IMR-90 (cell line): ENCODE data around the gene MFNG. TPM values are rescaled to one million over a fixed set of nuclear protein-coding genes. Genes with fewer than 3 reads are reported as not detected.
A peak's percentile ranks its signal among the peaks of the same experiment; 100 is the strongest.

ENCODE experiments used
- ATAC-seq: fragments of 200-7000 bp; cut with Tn5 transposase; 2 replicates; pipeline ENCODE4 v1.9.1; 2020; ENCODE audit warnings: low read depth, mild to moderate bottlenecking, moderate library complexity
- BruUV-seq: library from RNA; stranded (reverse); fragments of 400-500 nt; replicated peaks from 2 replicates; lab custom pipeline; 2021; lab: Mats Ljungman, UMichigan
- CTCF ChIA-PET: fragments of 300-600 bp; formaldehyde crosslinking; extraction: SDS; loops from one replicate; lab custom pipeline; 2021; ENCODE audit warnings: antibody characterized with exemption; lab: Yijun Ruan, JAX
- POLR2A ChIA-PET: fragments of 300-600 bp; sonication (Branson Sonifier 250); formaldehyde crosslinking; loops from one replicate; lab custom pipeline; 2022; ENCODE audit warnings: antibody characterized with exemption; ENCODE audit not compliant: unreplicated experiment; lab: Charles Lee
- DNase-seq: peaks from one replicate; pipeline ENCODE4 v3.0.0; 2013
- H2AFZ ChIP-seq: replicated peaks from 2 replicates; pipeline ENCODE3; 2013; ENCODE audit warnings: low read length, mild to moderate bottlenecking; ENCODE audit not compliant: poor library complexity
- H2AK5ac ChIP-seq: 2 replicates; pipeline ENCODE4 v1.6.1; 2013; ENCODE audit warnings: low read depth, low read length, inconsistent platforms
- H2AK9ac ChIP-seq: replicated peaks from 2 replicates; pipeline ENCODE3; 2013; ENCODE audit warnings: mild to moderate bottlenecking, low read depth, low read length, moderate library complexity; ENCODE audit not compliant: poor library complexity
- H2BK120ac ChIP-seq: 2 replicates; pipeline ENCODE4 v1.6.1; 2013; ENCODE audit warnings: low read depth, low read length, inconsistent platforms
- H2BK15ac ChIP-seq: 3 replicates; pipeline ENCODE4 v1.6.1; 2013; ENCODE audit warnings: low read depth, low read length, inconsistent platforms
- H2BK20ac ChIP-seq: 2 replicates; pipeline ENCODE4 v1.6.1; 2013; ENCODE audit warnings: low read depth, mild to moderate bottlenecking, inconsistent platforms, low read length, moderate library complexity
- H2BK5ac ChIP-seq: 2 replicates; pipeline ENCODE4 v1.6.1; 2013; ENCODE audit warnings: mild to moderate bottlenecking, low read depth, low read length, inconsistent platforms; ENCODE audit not compliant: poor library complexity, severe bottlenecking
- H3K14ac ChIP-seq: replicated peaks from 2 replicates; pipeline ENCODE4 v1.6.1; 2013; ENCODE audit warnings: low read depth, low read length, inconsistent platforms
- H3K18ac ChIP-seq: 2 replicates; pipeline ENCODE4 v1.6.1; 2013; ENCODE audit warnings: low read depth, low read length, control low read depth
- H3K23ac ChIP-seq: 2 replicates; pipeline ENCODE4 v1.6.1; 2013; ENCODE audit warnings: low read depth, low read length, inconsistent platforms
- H3K27ac ChIP-seq: 2 replicates; pipeline ENCODE4 v1.5.1; 2013; ENCODE audit warnings: mild to moderate bottlenecking, control low read depth, low read length; ENCODE audit not compliant: insufficient read depth
- H3K27me3 ChIP-seq: 2 replicates; pipeline ENCODE4 v1.6.1; 2013; ENCODE audit warnings: low read length; ENCODE audit not compliant: control insufficient read depth, insufficient read depth
- H3K36me3 ChIP-seq: 2 replicates; pipeline ENCODE4 v1.6.1; 2013; ENCODE audit warnings: low read length, mixed read lengths; ENCODE audit not compliant: control insufficient read depth, insufficient read depth
- H3K4ac ChIP-seq: 2 replicates; pipeline ENCODE4 v1.6.1; 2013; ENCODE audit warnings: low read depth, low read length, inconsistent platforms
- H3K4me1 ChIP-seq: 2 replicates; pipeline ENCODE4 v1.6.1; 2013; ENCODE audit warnings: low read length, mixed read lengths; ENCODE audit not compliant: control insufficient read depth, insufficient read depth
- H3K4me2 ChIP-seq: 2 replicates; pipeline ENCODE4 v1.6.1; 2013; ENCODE audit warnings: low read depth, mild to moderate bottlenecking, control low read depth, low read length, moderate library complexity
- H3K4me3 ChIP-seq: 2 replicates; pipeline ENCODE4 v1.5.1; 2013; ENCODE audit warnings: low read depth, mild to moderate bottlenecking, control low read depth, low read length, moderate library complexity; ENCODE audit not compliant: insufficient read depth
- H3K56ac ChIP-seq: 2 replicates; pipeline ENCODE4 v1.6.1; 2013; ENCODE audit warnings: low read length, inconsistent platforms; ENCODE audit not compliant: insufficient read depth; ENCODE audit errors: extremely low read depth
- H3K79me1 ChIP-seq, 2 experiments: 2 replicates each; pipeline ENCODE4 v1.6.1; 2013; ENCODE audit warnings: low read length in 2 of 2, inconsistent platforms in 1 of 2, low read depth in 1 of 2
- H3K9ac ChIP-seq: 2 replicates; pipeline ENCODE4 v1.6.1; 2013; ENCODE audit warnings: low read depth, low read length, control low read depth
- H3K9me1 ChIP-seq: 2 replicates; pipeline ENCODE4 v1.6.1; 2013; ENCODE audit warnings: low read length, inconsistent platforms; ENCODE audit not compliant: insufficient read depth
- H3K9me3 ChIP-seq: 2 replicates; pipeline ENCODE4 v1.6.1; 2013; ENCODE audit warnings: low read length; ENCODE audit not compliant: control insufficient read depth, insufficient read depth
- H4K20me1 ChIP-seq: 2 replicates; pipeline ENCODE4 v1.6.1; 2013; ENCODE audit warnings: low read length, inconsistent platforms; ENCODE audit not compliant: insufficient read depth
- H4K5ac ChIP-seq: 2 replicates; pipeline ENCODE4 v1.6.1; 2013; ENCODE audit warnings: mild to moderate bottlenecking, low read depth, low read length, control low read depth
- H4K8ac ChIP-seq, 2 experiments: 2 replicates each; pipeline ENCODE4 v1.6.1; 2013; ENCODE audit warnings: low read depth in 2 of 2, low read length in 2 of 2, control low read depth in 1 of 2, inconsistent platforms in 1 of 2
- H4K91ac ChIP-seq: 2 replicates; pipeline ENCODE4 v1.6.1; 2013; ENCODE audit warnings: low read depth, low read length, inconsistent platforms; ENCODE audit not compliant: insufficient read depth
- BHLHE40 ChIP-seq: fragments of 150-350 bp; IDR thresholded peaks from 2 replicates; pipeline ENCODE4 v1.6.1; 2016; ENCODE audit warnings: mild to moderate bottlenecking, low read depth, low read length
- ELK1 ChIP-seq: fragments of 150-350 bp; IDR thresholded peaks from 2 replicates; pipeline ENCODE4 v1.6.1; 2016; ENCODE audit warnings: low read depth, mild to moderate bottlenecking, low read length, moderate library complexity, borderline replicate concordance
- FOS ChIP-seq: fragments of 150-350 bp; IDR thresholded peaks from 2 replicates; pipeline ENCODE4 v1.6.1; 2016; ENCODE audit warnings: low read depth, low read length
- MAZ ChIP-seq: IDR thresholded peaks from 2 replicates; pipeline ENCODE4 v1.6.1; 2012; ENCODE audit warnings: low read depth, mild to moderate bottlenecking, low read length, improper control_type of control experiment, moderate library complexity, borderline replicate concordance
- MXI1 ChIP-seq: IDR thresholded peaks from 2 replicates; pipeline ENCODE4 v1.6.1; 2012; ENCODE audit warnings: low read depth, mild to moderate bottlenecking, low read length, moderate library complexity, borderline replicate concordance
- NFE2L2 ChIP-seq: fragments of 150-350 bp; IDR thresholded peaks from 2 replicates; pipeline ENCODE4 v1.6.1; 2016; ENCODE audit warnings: low read depth, mild to moderate bottlenecking, low read length
- POLR2A ChIP-seq: IDR thresholded peaks from 2 replicates; pipeline ENCODE4 v1.6.1; 2012; ENCODE audit warnings: mild to moderate bottlenecking, low read depth, low read length
- RCOR1 ChIP-seq: IDR thresholded peaks from 2 replicates; pipeline ENCODE4 v1.6.1; 2012; ENCODE audit warnings: mild to moderate bottlenecking, low read length, improper control_type of control experiment; ENCODE audit not compliant: insufficient replicate concordance
- SMC3 ChIP-seq: fragments of 150-350 bp; IDR thresholded peaks from 2 replicates; pipeline ENCODE4 v1.6.1; 2016; ENCODE audit warnings: low read depth, mild to moderate bottlenecking, antibody characterized with exemption, low read length, moderate library complexity
- WGBS, 2 experiments: methylation state at CpG; one replicate each; pipeline versions ENCODE4 v1.1.5 to v1.1.7; 2013; ENCODE audit warnings: missing lambda C conversion rate in 2 of 2; ENCODE audit not compliant: insufficient read length in 1 of 2; ENCODE audit errors: extremely low coverage in 2 of 2; 5-methylcytosine and 5-hydroxymethylcytosine counted together
- dilution Hi-C: fragments of 300-500 bp; cut with HindIII; formaldehyde crosslinking; loops from one replicate; pipeline ENCODE4 v1.14.3; 2018; ENCODE audit warnings: low sequenced_read_pairs; ENCODE audit not compliant: unreplicated experiment
- in situ Hi-C: fragments of 300-500 bp; cut with MboI; formaldehyde crosslinking; loops from 3 replicates; pipeline ENCODE4 v1.14.3; 2019; ENCODE audit warnings: low sequenced_read_pairs, inconsistent platforms, mixed read lengths
- intact Hi-C: fragments of 100-400 bp; cut with micrococcal nuclease; formaldehyde crosslinking; loops from 2 replicates; pipeline ENCODE4 v1.10.0; 2022
- polyA plus RNA-seq, 3 experiments: library from polyadenylated mRNA; depleted of rRNA; stranded (reverse); fragments of >200 nt; gene quantifications; 2 replicates each; pipeline ENCODE4 v1.2.3, GENCODE V29; 2012; ENCODE audit warnings: low replicate concordance in 1 of 3
- total RNA-seq: library from RNA; depleted of rRNA; stranded (reverse); fragments of >200 nt; gene quantifications from 2 replicates; pipeline ENCODE4 v1.2.3, GENCODE V29; 2012

MFNG gene
- total and polyA plus RNA-seq, 2 of the 4 experiments (the other 2 are of a cell fraction) = 0.15 TPM; not detected in 1

DNA sequence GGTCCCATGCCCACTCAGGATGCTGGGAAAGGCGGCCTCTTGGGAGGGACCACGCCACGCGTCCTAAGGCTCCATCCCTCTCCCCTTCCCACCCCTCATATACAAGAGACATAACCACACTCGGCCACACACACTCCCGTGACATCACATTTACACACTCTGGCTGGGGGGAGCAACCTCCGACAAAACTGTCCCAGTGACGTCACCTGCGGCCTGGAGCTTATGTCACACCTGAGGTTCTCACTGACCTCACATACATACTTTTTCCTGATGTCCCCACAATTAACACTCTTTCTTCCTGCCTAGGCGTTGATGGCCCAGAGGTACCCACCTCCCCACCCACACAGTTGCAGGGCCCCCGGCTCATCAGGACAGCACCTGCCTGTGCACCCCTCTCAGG is 60.8 kb downstream of the MFNG start:
- Histone ChIP-seq H2BK15ac (no peak overlapping the region), H4K5ac (no peak overlapping the region), H3K27ac (no peak overlapping the region), H3K9me3 (no peaks in the 10 kb centered on the region), H3K18ac (no peak overlapping the region), H2BK20ac (no peak overlapping the region), H3K56ac (no peak overlapping the region), H2BK120ac (no peak overlapping the region), H2BK5ac (no peak overlapping the region), H4K8ac (no peak overlapping the region), H3K9me1 (peaks cover 7% of the 10 kb centered on the region; the same call in 1 of the 2 replicates), H2AK5ac (peak overlapping the region; percentile 83), H3K23ac (no peak overlapping the region), H4K91ac (no peak overlapping the region), H3K4ac (peak overlapping the region; percentile 4; the same call in 1 of the 2 replicates), H2AFZ (peak overlapping the region; percentile 54), H3K9ac (no peak overlapping the region), H3K27me3 (no peaks in the 10 kb centered on the region), H3K4me3 (no peak overlapping the region), H2AK9ac (peak overlapping the region; percentile 73), H4K20me1 (peaks cover 9% of the 10 kb centered on the region), H3K4me2 (no peak overlapping the region), H3K79me1 (peaks cover 3 to 14% of the 10 kb centered on the region in 2 experiments; a peak in 1 of 4 replicates), H3K14ac (no peak overlapping the region), H3K4me1 (peaks cover 11% of the 10 kb centered on the region), H3K36me3 (no peaks in the 10 kb centered on the region)
- DNase-seq (no peak), ATAC-seq (no peak)
- TF ChIP-seq FOS (no peak), SMC3 (no peak), NFE2L2 (no peak), MAZ (no peak), RCOR1 (no peak), MXI1 (no peak), BHLHE40 (no peak), ELK1 (no peak), POLR2A (no peak)
- WGBS, 2 experiments = 84% methylated on average over 9 of the region's 11 CpGs; no CpG with 5 or more reads in 1 of the 2 experiments
- dilution Hi-C loops (no loop called here), intact Hi-C loops (no loop called here), in situ Hi-C loops (no loop called here)
- CTCF ChIA-PET = no interaction called here
- POLR2A ChIA-PET = no interaction called here
- BruUV-seq = no TSS peak
